ENCODE data around the gene GIGYF1. TPM values are rescaled to one million over a fixed set of nuclear protein-coding genes. Genes with fewer than 3 reads are reported as not detected.

Gene GIGYF1
- total and polyA plus RNA-seq, 2 of the 13 experiments (the other 11 are each of a cell fraction or from before 2014, with no cell fraction given): 7.6 to 16.1 TPM

- TF ChIP-seq FOXP4 (CRISPR knock-in tag; IDR thresholded peaks at IDR 0.05) (peak; percentile 82), ZSCAN30 (CRISPR knock-in tag; IDR thresholded peaks at IDR 0.05) (no peak), BORCS8-MEF2B (CRISPR knock-in tag; IDR thresholded peaks at IDR 0.05) (no peak; the same call in 1 of the 2 replicates), MAF1 (CRISPR knock-in tag; IDR thresholded peaks at IDR 0.05; ENCODE audit: borderline replicate concordance) (no peak), ZNF12 (CRISPR knock-in tag; IDR thresholded peaks at IDR 0.05) (no peak), SAP130 (CRISPR knock-in tag; IDR thresholded peaks at IDR 0.05; ENCODE audit: low read depth) (peak; percentile 69), ZNF737 (CRISPR knock-in tag; IDR thresholded peaks at IDR 0.05; ENCODE audit: borderline replicate concordance) (no peak), SCMH1 (CRISPR knock-in tag; IDR thresholded peaks at IDR 0.05; ENCODE audit: borderline replicate concordance) (no peak), ZFP36L1 (CRISPR knock-in tag; IDR thresholded peaks at IDR 0.05) (0 out of 2 replicates have a peak, but pooled peaks have one; percentile 23), ZNF572 (CRISPR knock-in tag; IDR thresholded peaks at IDR 0.05) (no peak), ZNF264 (CRISPR knock-in tag; IDR thresholded peaks at IDR 0.05) (peak; percentile 84), KMT2A (CRISPR knock-in tag; IDR thresholded peaks at IDR 0.05) (peak; percentile 62; the same call in 1 of the 2 replicates), U2AF2 (IDR thresholded peaks at IDR 0.05; ENCODE audit: low read depth, low read length) (no peak), SOX5 (CRISPR knock-in tag; IDR thresholded peaks at IDR 0.05; ENCODE audit: borderline replicate concordance) (peak; percentile 68; the same call in 1 of the 2 replicates), NFE2L2 (IDR thresholded peaks at IDR 0.05; ENCODE audit: low read length) (no peak), ZNF7 (CRISPR knock-in tag; IDR thresholded peaks at IDR 0.05) (no peak), TBX3 (IDR thresholded peaks at IDR 0.05; ENCODE audit: borderline replicate concordance) (no peak)
- TF ChIP-seq, protein P1, sequence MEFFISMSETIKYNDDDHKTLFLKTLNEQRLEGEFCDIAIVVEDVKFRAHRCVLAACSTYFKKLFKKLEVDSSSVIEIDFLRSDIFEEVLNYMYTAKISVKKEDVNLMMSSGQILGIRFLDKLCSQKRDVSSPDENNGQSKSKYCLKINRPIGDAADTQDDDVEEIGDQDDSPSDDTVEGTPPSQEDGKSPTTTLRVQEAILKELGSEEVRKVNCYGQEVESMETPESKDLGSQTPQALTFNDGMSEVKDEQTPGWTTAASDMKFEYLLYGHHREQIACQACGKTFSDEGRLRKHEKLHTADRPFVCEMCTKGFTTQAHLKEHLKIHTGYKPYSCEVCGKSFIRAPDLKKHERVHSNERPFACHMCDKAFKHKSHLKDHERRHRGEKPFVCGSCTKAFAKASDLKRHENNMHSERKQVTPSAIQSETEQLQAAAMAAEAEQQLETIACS (CRISPR knock-in tag; IDR thresholded peaks at IDR 0.05): no peak
- TF ChIP-seq, protein P2, sequence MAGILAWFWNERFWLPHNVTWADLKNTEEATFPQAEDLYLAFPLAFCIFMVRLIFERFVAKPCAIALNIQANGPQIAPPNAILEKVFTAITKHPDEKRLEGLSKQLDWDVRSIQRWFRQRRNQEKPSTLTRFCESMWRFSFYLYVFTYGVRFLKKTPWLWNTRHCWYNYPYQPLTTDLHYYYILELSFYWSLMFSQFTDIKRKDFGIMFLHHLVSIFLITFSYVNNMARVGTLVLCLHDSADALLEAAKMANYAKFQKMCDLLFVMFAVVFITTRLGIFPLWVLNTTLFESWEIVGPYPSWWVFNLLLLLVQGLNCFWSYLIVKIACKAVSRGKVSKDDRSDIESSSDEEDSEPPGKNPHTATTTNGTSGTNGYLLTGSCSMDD (CRISPR knock-in tag; IDR thresholded peaks at IDR 0.05): no peak
- TF ChIP-seq, protein P3, sequence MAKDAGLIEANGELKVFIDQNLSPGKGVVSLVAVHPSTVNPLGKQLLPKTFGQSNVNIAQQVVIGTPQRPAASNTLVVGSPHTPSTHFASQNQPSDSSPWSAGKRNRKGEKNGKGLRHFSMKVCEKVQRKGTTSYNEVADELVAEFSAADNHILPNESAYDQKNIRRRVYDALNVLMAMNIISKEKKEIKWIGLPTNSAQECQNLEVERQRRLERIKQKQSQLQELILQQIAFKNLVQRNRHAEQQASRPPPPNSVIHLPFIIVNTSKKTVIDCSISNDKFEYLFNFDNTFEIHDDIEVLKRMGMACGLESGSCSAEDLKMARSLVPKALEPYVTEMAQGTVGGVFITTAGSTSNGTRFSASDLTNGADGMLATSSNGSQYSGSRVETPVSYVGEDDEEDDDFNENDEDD (CRISPR knock-in tag; IDR thresholded peaks at IDR 0.05; ENCODE audit: borderline replicate concordance): no peak
Observed at GRCh38 chr7:100719523-100720278, 25.7 kb upstream of the GIGYF1 start (continued).

Data from HepG2 (cell line).